CD14-positive monocyte (primary cell): ENCODE data around the gene SCD. TPM values are rescaled to one million over a fixed set of nuclear protein-coding genes. Genes with fewer than 3 reads are reported as not detected.

ENCODE experiments used
- DNase-seq, 3 donors: peaks; one replicate each; pipeline ENCODE4 v3.0.0-alpha.2; 2011 to 2022
- H2AFZ ChIP-seq: 2 replicates; pipeline ENCODE4 v1.6.0; 2012; ENCODE audit warnings: mild to moderate bottlenecking, low read depth, low read length, inconsistent platforms; ENCODE audit not compliant: insufficient read depth, poor library complexity, severe bottlenecking
- H3K27ac ChIP-seq, 2 donors: 1 replicate in 1 of 2; 2 replicates in 1 of 2; pipeline ENCODE4 v1.5.1; 2012 to 2013; ENCODE audit warnings: low read length in 2 of 2, control low read depth in 1 of 2, inconsistent platforms in 1 of 2, low read depth in 1 of 2, mild to moderate bottlenecking in 1 of 2
- H3K27me3 ChIP-seq, 2 donors: one replicate each; pipeline versions ENCODE4 v1.6.0 to v1.6.1; 2011 to 2013; ENCODE audit warnings: low read length in 2 of 2; ENCODE audit not compliant: control insufficient read depth in 2 of 2, insufficient read depth in 2 of 2
- H3K36me3 ChIP-seq, 2 donors: replicated peaks in 1 of 2; 1 replicate in 1 of 2; 2 replicates in 1 of 2; pipeline versions ENCODE4 v1.5.1 to v1.6.1; 2012 to 2013; ENCODE audit warnings: low read length in 2 of 2, control low read depth in 1 of 2, inconsistent platforms in 1 of 2, mild to moderate bottlenecking in 1 of 2; ENCODE audit not compliant: insufficient read depth in 2 of 2, control insufficient read depth in 1 of 2
- H3K4me1 ChIP-seq, 2 donors: 1 replicate in 1 of 2; 2 replicates in 1 of 2; pipeline versions ENCODE4 v1.5.1 to v1.6.1; 2012 to 2013; ENCODE audit warnings: low read length in 2 of 2, control low read depth in 1 of 2, inconsistent platforms in 1 of 2, mild to moderate bottlenecking in 1 of 2, moderate library complexity in 1 of 2; ENCODE audit not compliant: insufficient read depth in 2 of 2, control insufficient read depth in 1 of 2
- H3K4me2 ChIP-seq: replicated peaks from 2 replicates; pipeline ENCODE3; 2012; ENCODE audit warnings: low read length, moderate library complexity, mild to moderate bottlenecking; ENCODE audit not compliant: poor library complexity, severe bottlenecking; ENCODE audit errors: extremely low read depth
- H3K4me3 ChIP-seq, 3 experiments: fragments of 200-600 bp in 1 of 3; sonication (generic) in 1 of 3; replicated peaks in 1 of 3; 1 replicate in 2 of 3; 2 replicates in 1 of 3; pipeline ENCODE4 v1.5.1; 2011 to 2013; ENCODE audit warnings: low read length in 3 of 3, mild to moderate bottlenecking in 3 of 3, control low read depth in 2 of 3, low read depth in 2 of 3, inconsistent platforms in 1 of 3, moderate library complexity in 1 of 3
- H3K79me2 ChIP-seq: 2 replicates; pipeline ENCODE4 v1.6.0; 2012; ENCODE audit warnings: mild to moderate bottlenecking, control low read depth, inconsistent platforms, low read length, moderate library complexity; ENCODE audit not compliant: insufficient read depth
- H3K9ac ChIP-seq: 2 replicates; pipeline ENCODE4 v1.6.0; 2017; ENCODE audit warnings: low read length, mild to moderate bottlenecking; ENCODE audit not compliant: insufficient read depth, poor library complexity, severe bottlenecking
- H3K9me3 ChIP-seq, 2 donors: replicated peaks in 1 of 2; 1 replicate in 1 of 2; 2 replicates in 1 of 2; pipeline versions ENCODE4 v1.5.1 to v1.6.1; 2012 to 2013; ENCODE audit warnings: low read length in 2 of 2, control low read depth in 1 of 2; ENCODE audit not compliant: control insufficient read depth in 1 of 2, insufficient read depth in 1 of 2
- H4K20me1 ChIP-seq: 2 replicates; pipeline ENCODE4 v1.6.0; 2012; ENCODE audit warnings: mild to moderate bottlenecking, low read length, control low read depth, moderate library complexity; ENCODE audit not compliant: insufficient read depth
- H3K27ac Mint-ChIP-seq, 7 donors: one replicate each; pipeline ENCODE4 v1.8.0; 2020; ENCODE audit warnings: mild to moderate bottlenecking in 7 of 7, mixed read lengths in 7 of 7, moderate library complexity in 6 of 7, inconsistent platforms in 2 of 7
- H3K27me3 Mint-ChIP-seq, 3 donors: one replicate each; pipeline ENCODE4 v1.8.0; 2021 to 2022; ENCODE audit warnings: low read depth in 3 of 3, mild to moderate bottlenecking in 3 of 3, mixed read lengths in 3 of 3, moderate library complexity in 3 of 3, inconsistent platforms in 1 of 3
- H3K36me3 Mint-ChIP-seq, 2 donors: one replicate each; pipeline ENCODE4 v1.8.0; 2020; ENCODE audit warnings: mixed read lengths in 2 of 2, inconsistent platforms in 1 of 2, mild to moderate bottlenecking in 1 of 2
- H3K4me1 Mint-ChIP-seq: one replicate; pipeline ENCODE4 v1.8.0; 2020; ENCODE audit warnings: mild to moderate bottlenecking, mixed read lengths
- H3K4me3 Mint-ChIP-seq, 2 donors: one replicate each; pipeline ENCODE4 v1.8.0; 2020; ENCODE audit warnings: mild to moderate bottlenecking in 2 of 2, mixed read lengths in 2 of 2, moderate library complexity in 1 of 2
- H3K9me3 Mint-ChIP-seq, 7 donors: one replicate each; pipeline ENCODE4 v1.8.0; 2020 to 2022; ENCODE audit warnings: mixed read lengths in 7 of 7, mild to moderate bottlenecking in 6 of 7, moderate library complexity in 6 of 7, inconsistent platforms in 2 of 7
- CTCF ChIP-seq: fragments of 200-600 bp; IDR thresholded peaks from one replicate; pipeline ENCODE4 v1.8.0; 2022; ENCODE audit warnings: antibody characterized with exemption, mild to moderate bottlenecking
- WGBS: methylation state at CpG from one replicate; pipeline ENCODE4 v1.1.5; 2013; ENCODE audit warnings: missing lambda C conversion rate; ENCODE audit not compliant: insufficient coverage; 5-methylcytosine and 5-hydroxymethylcytosine counted together
- intact Hi-C, 2 donors: fragments of 100-400 bp; cut with micrococcal nuclease; formaldehyde crosslinking; loops; one replicate each; pipeline versions ENCODE4 v1.15.0 to v1.15.1; 2023
- polyA plus RNA-seq, 3 donors: library from polyadenylated mRNA; depleted of rRNA in 1 of 3; unstranded in 2 of 3; stranded (reverse) in 1 of 3; fragments of 300-500 nt in 2 of 3; fragments of >200 nt in 1 of 3; fragmentation: Illumina TruSeq in 2 of 3; gene quantifications; 1 replicate in 2 of 3; 2 replicates in 1 of 3; pipeline ENCODE4 v1.2.3, GENCODE V29; 2012 to 2021

SCD gene
- polyA plus RNA-seq, 3 donors, result 1.00 to 3.4 (median 1.0) TPM

- intact Hi-C loops, result loop anchor here in 1 of 2 donors (5.0 kb wide), 1 partner anchor 36 kb away; the partner anchor contains the start of gene SCD
- Histone ChIP-seq H3K36me3 (no peaks in the 10 kb centered on the region), H3K9me3 (no peaks in the 10 kb centered on the region), H4K20me1 (no peaks in the 10 kb centered on the region), H3K4me1 (no peaks in the 10 kb centered on the region), H3K4me2 (no peak overlapping the region), H3K79me2 (no peaks in the 10 kb centered on the region), H3K4me3 (no peak overlapping the region), H2AFZ (no peak overlapping the region), H3K27ac (no peak overlapping the region), H3K9ac (no peak overlapping the region), H3K27me3 (no peaks in the 10 kb centered on the region)
- TF ChIP-seq CTCF, result no peak
- Mint-ChIP-seq H3K4me1 (peaks cover 9% of the 10 kb centered on the region), H3K4me3 (no peak overlapping the region), H3K9me3 (peaks cover 0 to 2% (median 0%) of the 10 kb centered on the region in 7 donors), H3K27me3 (peaks cover 0 to 2% (median 0%) of the 10 kb centered on the region in 3 donors), H3K27ac (no peak overlapping the region), H3K36me3 (peaks cover 0 to 4% of the 10 kb centered on the region in 2 donors)
- no peak for DNase-seq
- 100% methylated on average over 1 of the region's 2 CpGs for WGBS
Observed at GRCh38 chr10:100383251-100383650, 36.2 kb downstream of the SCD start.

GRCh38 chr10:100391163-100392002 is 44.4 kb downstream of the SCD start:
- Histone ChIP-seq H3K4me2 (no peak overlapping the region), H3K27ac (no peak overlapping the region), H3K36me3 (no peaks in the 10 kb centered on the region), H3K9ac (no peak overlapping the region), H3K4me3 (no peak overlapping the region), H4K20me1 (no peaks in the 10 kb centered on the region), H2AFZ (no peak overlapping the region), H3K27me3 (no peaks in the 10 kb centered on the region), H3K9me3 (no peaks in the 10 kb centered on the region), H3K4me1 (no peaks in the 10 kb centered on the region), H3K79me2 (no peaks in the 10 kb centered on the region)
- intact Hi-C loops, result no loop called here
- TF ChIP-seq CTCF, result no peak
- no peak overlapping the region for H3K27ac Mint-ChIP-seq
- peaks cover 2% of the 10 kb centered on the region for H3K4me1 Mint-ChIP-seq
- H3K4me3 Mint-ChIP-seq, result no peak overlapping the region
- 83% methylated on average over 3 of the region's 4 CpGs for WGBS
- no peak for DNase-seq
- H3K36me3 Mint-ChIP-seq, result no peaks in the 10 kb centered on the region
- no peaks in the 10 kb centered on the region for H3K9me3 Mint-ChIP-seq
- H3K27me3 Mint-ChIP-seq, result peaks cover 2% of the 10 kb centered on the region in 3 donors
